Gastrocnemius medialis (tissue), 4 donors: Measurements from ENCODE around the gene GPHN. TPM values are rescaled to one million over a fixed set of nuclear protein-coding genes. Genes with fewer than 3 reads are reported as not detected.

Experiments
- ATAC-seq, 2 donors: fragments of 150-250 bp; one replicate each; pipeline ENCODE4 v1.9.1; 2016
- DNase-seq, 2 donors: peaks; one replicate each; pipeline ENCODE4 v3.0.0-alpha.2; 2019
- H3K27ac ChIP-seq, 4 donors: fragments of 200-600 bp; sonication (generic); 1 replicate in 1 of 4; 2 replicates in 3 of 4; pipeline ENCODE4 v1.5.1; 2016 to 2018; ENCODE audit warnings: mild to moderate bottlenecking in 2 of 4, moderate library complexity in 1 of 4
- H3K27me3 ChIP-seq, 3 donors: fragments of 200-600 bp; sonication (generic) in 2 of 3; 1 replicate in 1 of 3; 2 replicates in 2 of 3; pipeline versions ENCODE4 v1.5.1 to v1.6.0; 2016 to 2019; ENCODE audit warnings: mild to moderate bottlenecking in 1 of 3, moderate library complexity in 1 of 3
- H3K36me3 ChIP-seq, 2 donors: fragments of 200-600 bp; sonication (generic) in 1 of 2; one replicate each; pipeline ENCODE4 v1.5.1; 2017 to 2018
- H3K4me1 ChIP-seq, 2 donors: fragments of 200-600 bp; sonication (generic) in 1 of 2; one replicate each; pipeline ENCODE4 v1.5.1; 2016 to 2017; ENCODE audit warnings: mild to moderate bottlenecking in 2 of 2
- H3K4me3 ChIP-seq, 4 donors: fragments of 200-600 bp; sonication (generic) in 3 of 4; 1 replicate in 1 of 4; 2 replicates in 3 of 4; pipeline ENCODE4 v1.5.1; 2016 to 2019; ENCODE audit warnings: mild to moderate bottlenecking in 2 of 4
- H3K9me3 ChIP-seq, 3 donors: fragments of 200-600 bp; sonication (generic) in 2 of 3; 1 replicate in 1 of 3; 2 replicates in 2 of 3; pipeline ENCODE4 v1.5.1; 2016 to 2019
- CTCF ChIP-seq, 5 experiments: fragments of 450-650 bp in 3 of 5; fragments of 200-600 bp in 2 of 5; sonication (generic) in 2 of 5; IDR thresholded peaks in 4 of 5; conservative IDR thresholded peaks in 1 of 5; 1 replicate in 4 of 5; 2 replicates in 1 of 5; pipeline ENCODE4 v1.5.1; 2016 to 2019; ENCODE audit warnings: antibody characterized with exemption in 5 of 5, mild to moderate bottlenecking in 3 of 5, moderate library complexity in 3 of 5
- POLR2A ChIP-seq, 2 donors: fragments of 450-650 bp; IDR thresholded peaks; one replicate each; pipeline ENCODE4 v1.6.1; 2017; ENCODE audit warnings: antibody characterized with exemption in 2 of 2, mild to moderate bottlenecking in 2 of 2, moderate library complexity in 2 of 2
- in situ Hi-C, 4 donors: fragments of 200-750 bp; cut with MboI; loops; one replicate each; pipeline versions ENCODE4 v1.15.0 to v1.8.0; 2017; ENCODE audit warnings: low sequenced_read_pairs in 4 of 4
- intact Hi-C: fragments of 100-400 bp; cut with DNase I; formaldehyde crosslinking; loops from one replicate; pipeline ENCODE4 v1.15.1; 2023; ENCODE audit warnings: low total_unique reads
- total RNA-seq, 4 donors: library from RNA; depleted of rRNA; stranded (reverse); fragments of >200 nt; gene quantifications; one replicate each; pipeline versions ENCODE4 v1.1.0 to v1.2.3, GENCODE V29; 2016

Gene GPHN
- total RNA-seq, 4 donors from 2014 or later = 10.3 to 33.3 (median 23.5) TPM

DNA sequence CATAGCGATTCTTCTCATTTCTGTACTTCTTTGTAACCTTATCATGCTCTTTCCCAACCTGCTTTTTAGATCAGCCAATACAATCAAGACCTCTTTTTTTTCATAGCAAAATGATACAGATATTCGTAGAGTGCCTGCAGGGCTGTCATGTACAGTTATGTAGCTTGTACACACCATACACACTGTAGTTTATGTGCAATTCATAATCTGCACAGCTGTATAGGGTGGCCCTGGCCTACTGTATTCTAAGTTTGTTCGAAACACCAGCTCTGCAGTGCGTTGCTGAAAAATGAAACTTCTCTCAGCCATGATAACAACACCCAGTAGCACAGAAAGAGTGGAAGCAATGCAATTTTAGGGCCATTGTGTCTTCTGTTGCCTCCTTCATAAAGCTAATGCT is 717.6 kb downstream of the GPHN start:
- H3K27ac ChIP-seq = no peak overlapping the region
- in situ Hi-C loops = no loop called here
- H3K9me3 ChIP-seq = no peaks in the 10 kb centered on the region
- intact Hi-C loops = no loop called here
- ATAC-seq (no peak), DNase-seq (no peak)
- TF ChIP-seq POLR2A (IDR thresholded peaks at IDR 0.05) = no peak
- H3K36me3 ChIP-seq = no peaks in the 10 kb centered on the region
- H3K27me3 ChIP-seq = no peaks in the 10 kb centered on the region
- no peaks in the 10 kb centered on the region for H3K4me1 ChIP-seq
- H3K4me3 ChIP-seq = no peak overlapping the region

DNA sequence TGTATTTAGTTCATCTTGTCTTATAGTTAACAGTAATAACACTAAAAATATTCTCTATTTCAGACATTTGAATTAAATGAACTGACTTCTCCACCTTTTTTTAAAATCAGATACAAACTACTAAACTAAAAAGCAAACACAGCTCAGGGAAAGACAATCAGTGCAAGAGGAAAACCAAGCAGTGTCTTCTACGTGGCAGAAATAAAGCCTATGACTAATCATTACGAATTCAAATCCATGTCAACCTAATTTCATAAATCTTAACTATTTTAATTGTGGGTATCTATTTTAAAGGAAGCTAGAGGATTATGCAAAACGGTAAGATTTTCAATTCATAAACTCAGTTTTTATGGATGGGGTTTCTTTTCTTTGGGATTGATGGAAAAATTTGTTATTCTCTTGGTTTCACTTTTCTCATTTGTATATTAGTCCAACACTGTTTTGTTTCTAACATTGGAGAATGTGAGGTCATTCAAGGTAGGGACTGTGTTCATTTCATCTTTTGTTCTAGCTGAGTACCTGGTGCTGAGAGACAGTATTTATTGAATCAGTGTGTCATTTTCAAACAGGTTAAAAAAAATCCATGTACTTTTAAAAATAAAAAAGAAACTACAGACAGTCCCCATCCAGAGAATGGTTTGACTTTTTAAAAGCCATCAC is 720.5 kb downstream of the GPHN start:
- intact Hi-C loops = no loop called here
- Histone ChIP-seq H3K36me3 (no peaks in the 10 kb centered on the region), H3K4me1 (no peaks in the 10 kb centered on the region), H3K9me3 (no peaks in the 10 kb centered on the region), H3K27ac (no peak overlapping the region), H3K27me3 (no peaks in the 10 kb centered on the region), H3K4me3 (no peak overlapping the region)
- in situ Hi-C loops = no loop called here
- DNase-seq (no peak), ATAC-seq (no peak)
- no peak for TF ChIP-seq POLR2A (IDR thresholded peaks at IDR 0.05)
- TF ChIP-seq CTCF (IDR thresholded peaks at IDR 0.05 in 4 of 5, conservative IDR thresholded peaks at IDR 0.05 in 1 of 5) = no peak

Other genes starting within 250 kb of the GPHN start
- gene CCDC196, start 21.8 kb upstream of the GPHN start, total RNA-seq = not detected